SK-N-SH treated with all-trans-retinoic acid at 6 μM for 48 hours (cell line): Measurements from ENCODE around the gene SLC26A8.

Source experiments
- ATAC-seq: fragments of 200-7000 bp; cut with Tn5 transposase; 3 replicates; pipeline ENCODE4 v1.9.1; 2020; ENCODE audit warnings: mild to moderate bottlenecking, moderate library complexity
- ARNTL ChIP-seq: fragments of 450-650 bp; formaldehyde crosslinking; IDR thresholded peaks from 2 replicates; pipeline ENCODE4 v1.5.0; 2020; ENCODE audit warnings: low read depth, mild to moderate bottlenecking, moderate library complexity, borderline replicate concordance
- CSDC2 ChIP-seq: fragments of 250-450 bp; sonication (Bioruptor Pico); IDR thresholded peaks from 2 replicates; pipeline ENCODE4 v1.5.0; 2020; ENCODE audit warnings: mild to moderate bottlenecking, moderate library complexity
- CSRNP3 ChIP-seq: fragments of 250-450 bp; sonication (Bioruptor Pico); IDR thresholded peaks from 2 replicates; pipeline ENCODE4 v1.5.1; 2021; ENCODE audit warnings: mild to moderate bottlenecking, moderate library complexity
- ESRRG ChIP-seq: fragments of 250-450 bp; sonication (Bioruptor Pico); IDR thresholded peaks from 2 replicates; pipeline ENCODE4 v1.6.1; 2021; ENCODE audit warnings: mild to moderate bottlenecking
- GLIS3 ChIP-seq: fragments of 250-450 bp; sonication (Bioruptor Pico); IDR thresholded peaks from 2 replicates; pipeline ENCODE4 v1.5.0; 2020; ENCODE audit warnings: mild to moderate bottlenecking, moderate library complexity
- ISL1 ChIP-seq: fragments of 250-450 bp; sonication (Bioruptor Pico); IDR thresholded peaks from 2 replicates; pipeline ENCODE4 v2.1.2; 2022; ENCODE audit warnings: mild to moderate bottlenecking, moderate library complexity
- OSR1 ChIP-seq: fragments of 250-450 bp; sonication (Bioruptor Pico); IDR thresholded peaks from 2 replicates; pipeline ENCODE4 v1.8.0; 2022; ENCODE audit warnings: moderate library complexity, mild to moderate bottlenecking, inconsistent platforms
- PATZ1 ChIP-seq: fragments of 250-450 bp; sonication (Bioruptor Pico); IDR thresholded peaks from 2 replicates; pipeline ENCODE4 v1.8.0; 2020; ENCODE audit warnings: mild to moderate bottlenecking, moderate library complexity, borderline replicate concordance
- POU6F1 ChIP-seq: fragments of 250-450 bp; sonication (Bioruptor Pico); IDR thresholded peaks from 2 replicates; pipeline ENCODE4 v1.8.0; 2021; ENCODE audit warnings: low read depth, mild to moderate bottlenecking, moderate library complexity, borderline replicate concordance
- PPARA ChIP-seq: fragments of 250-450 bp; sonication (Bioruptor Pico); IDR thresholded peaks from 2 replicates; pipeline ENCODE4 v1.5.0; 2020; ENCODE audit warnings: mild to moderate bottlenecking, borderline replicate concordance
- RARB ChIP-seq: fragments of 250-450 bp; sonication (Bioruptor Pico); IDR thresholded peaks from 2 replicates; pipeline ENCODE4 v1.8.0; 2021; ENCODE audit warnings: mild to moderate bottlenecking, moderate library complexity
- SNAI2 ChIP-seq: fragments of 250-450 bp; sonication (Bioruptor Pico); IDR thresholded peaks from 2 replicates; pipeline ENCODE4 v1.5.0; 2020; ENCODE audit warnings: mild to moderate bottlenecking, moderate library complexity
- TOX ChIP-seq: fragments of 250-450 bp; sonication (Bioruptor Pico); IDR thresholded peaks from 2 replicates; pipeline ENCODE4 v1.8.0; 2021; ENCODE audit warnings: mild to moderate bottlenecking, moderate library complexity, borderline replicate concordance
- TSHZ2 ChIP-seq: fragments of 250-450 bp; sonication (Bioruptor Pico); IDR thresholded peaks from 2 replicates; pipeline ENCODE4 v1.5.0; 2020; ENCODE audit warnings: mild to moderate bottlenecking, moderate library complexity
- ZC3H10 ChIP-seq: fragments of 250-450 bp; sonication (Bioruptor Pico); IDR thresholded peaks from 2 replicates; pipeline ENCODE4 v1.5.1; 2021; ENCODE audit warnings: mild to moderate bottlenecking, moderate library complexity
- ZFP3 ChIP-seq: fragments of 250-450 bp; sonication (Bioruptor Pico); IDR thresholded peaks from 2 replicates; pipeline ENCODE4 v1.5.0; 2020; ENCODE audit warnings: mild to moderate bottlenecking, moderate library complexity
- ZFP30 ChIP-seq: fragments of 450-650 bp; formaldehyde crosslinking; IDR thresholded peaks from 2 replicates; pipeline ENCODE4 v1.5.0; 2022; ENCODE audit warnings: mild to moderate bottlenecking, moderate library complexity
- ZNF565 ChIP-seq: fragments of 450-650 bp; formaldehyde crosslinking; conservative IDR thresholded peaks from 2 replicates; pipeline ENCODE4 v1.5.0; 2020; ENCODE audit warnings: low read depth, mild to moderate bottlenecking, moderate library complexity
- ZNF70 ChIP-seq: fragments of 450-650 bp; formaldehyde crosslinking; IDR thresholded peaks from 2 replicates; pipeline ENCODE4 v1.5.0; 2020; ENCODE audit warnings: mild to moderate bottlenecking, moderate library complexity
- ZNF8 ChIP-seq: fragments of 450-650 bp; formaldehyde crosslinking; IDR thresholded peaks from 2 replicates; pipeline ENCODE4 v1.5.0; 2020; ENCODE audit warnings: mild to moderate bottlenecking, moderate library complexity
- TF ChIP-seq, protein P1 (sequence below): fragments of 250-450 bp; sonication (Bioruptor Pico); IDR thresholded peaks from 2 replicates; pipeline ENCODE4 v1.5.1; 2020; ENCODE audit warnings: low read depth, mild to moderate bottlenecking, moderate library complexity

SLC26A8 gene

GRCh38 chr6:35906499-35906846 is 118.0 kb downstream of the SLC26A8 start (continued):
- TF ChIP-seq ESRRG (CRISPR knock-in tag), result no peak
- no peak for TF ChIP-seq RARB
- TF ChIP-seq, protein P1, sequence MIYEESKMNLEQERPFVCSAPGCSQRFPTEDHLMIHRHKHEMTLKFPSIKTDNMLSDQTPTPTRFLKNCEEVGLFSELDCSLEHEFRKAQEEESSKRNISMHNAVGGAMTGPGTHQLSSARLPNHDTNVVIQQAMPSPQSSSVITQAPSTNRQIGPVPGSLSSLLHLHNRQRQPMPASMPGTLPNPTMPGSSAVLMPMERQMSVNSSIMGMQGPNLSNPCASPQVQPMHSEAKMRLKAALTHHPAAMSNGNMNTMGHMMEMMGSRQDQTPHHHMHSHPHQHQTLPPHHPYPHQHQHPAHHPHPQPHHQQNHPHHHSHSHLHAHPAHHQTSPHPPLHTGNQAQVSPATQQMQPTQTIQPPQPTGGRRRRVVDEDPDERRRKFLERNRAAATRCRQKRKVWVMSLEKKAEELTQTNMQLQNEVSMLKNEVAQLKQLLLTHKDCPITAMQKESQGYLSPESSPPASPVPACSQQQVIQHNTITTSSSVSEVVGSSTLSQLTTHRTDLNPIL (CRISPR knock-in tag), result no peak
- TF ChIP-seq CSDC2 (CRISPR knock-in tag), result no peak

GRCh38 chr6:35905841-35906498 is 118.5 kb downstream of the SLC26A8 start:
- no peak for ATAC-seq
- TF ChIP-seq ZFP3, result no peak
- TF ChIP-seq GLIS3, result no peak
- TF ChIP-seq ESRRG (CRISPR knock-in tag), result no peak
- no peak for TF ChIP-seq RARB
- TF ChIP-seq, protein P1 (CRISPR knock-in tag), result no peak
- TF ChIP-seq CSDC2 (CRISPR knock-in tag), result no peak

DNA sequence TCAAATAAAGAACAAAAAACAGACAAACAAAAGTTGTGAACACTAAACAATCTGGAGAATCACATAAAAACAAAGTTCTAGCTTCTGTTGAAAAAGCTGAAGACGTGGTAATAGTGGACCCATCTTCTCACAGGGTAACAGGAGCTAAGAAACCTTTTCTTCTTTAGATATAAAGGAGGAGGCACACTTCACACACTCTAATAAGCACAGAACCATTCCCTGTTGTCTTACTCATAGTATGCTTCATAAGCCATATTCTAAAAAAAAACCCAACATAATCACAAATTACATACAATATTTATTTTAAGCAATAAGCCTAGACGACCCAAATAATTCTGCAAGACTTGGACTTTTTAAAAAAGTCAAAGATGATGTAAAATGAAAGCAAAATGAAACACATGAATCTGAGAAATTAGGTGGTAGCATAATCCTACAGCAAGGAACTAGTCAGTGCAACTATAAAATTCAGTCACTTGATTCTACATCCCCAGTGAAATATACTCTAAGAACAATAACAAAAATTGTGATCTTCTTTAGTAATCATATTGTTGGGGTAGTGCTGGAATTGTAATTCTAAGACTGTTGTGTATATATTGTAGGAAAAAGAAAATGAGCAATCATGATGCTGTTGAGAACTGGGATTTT is 119.2 kb downstream of the SLC26A8 start:
- TF ChIP-seq RARB (no peak), POU6F1 (CRISPR knock-in tag) (no peak), ZNF8 (no peak), TSHZ2 (CRISPR knock-in tag) (no peak), ESRRG (CRISPR knock-in tag) (no peak), ZNF70 (CRISPR knock-in tag) (no peak)
- TF ChIP-seq, all 23 proteins: peak for 0
- no peak for ATAC-seq

DNA sequence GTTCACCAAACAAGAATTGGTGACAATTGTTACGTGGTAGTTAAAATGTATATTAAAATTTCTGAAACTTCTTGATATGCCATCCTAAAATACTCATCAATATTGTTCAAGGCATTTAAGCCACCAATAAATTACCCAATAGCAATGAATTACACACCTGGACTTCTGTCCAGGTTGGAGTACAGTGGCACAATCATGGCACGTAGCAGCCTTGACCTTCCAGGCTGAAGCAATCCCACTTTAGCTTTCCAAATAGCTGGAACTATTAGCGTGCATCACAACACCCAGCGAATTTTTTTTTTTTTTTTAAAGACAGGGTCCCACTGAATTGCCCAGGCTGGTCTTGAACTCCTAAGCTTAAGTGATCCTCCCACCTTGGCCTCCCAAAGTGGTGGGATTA is 120.8 kb downstream of the SLC26A8 start:
- no peak for ATAC-seq
- TF ChIP-seq RARB (no peak), PPARA (no peak), ZFP30 (CRISPR knock-in tag) (no peak), ARNTL (CRISPR knock-in tag) (no peak), ZNF70 (CRISPR knock-in tag) (no peak), ZNF565 (CRISPR knock-in tag) (no peak), GLIS3 (no peak), ESRRG (CRISPR knock-in tag) (no peak), TOX (CRISPR knock-in tag) (no peak), OSR1 (no peak), ISL1 (CRISPR knock-in tag) (no peak), CSRNP3 (CRISPR knock-in tag) (no peak), CSDC2 (CRISPR knock-in tag) (no peak), TSHZ2 (CRISPR knock-in tag) (no peak), PATZ1 (no peak), SNAI2 (no peak), ZC3H10 (CRISPR knock-in tag) (no peak)
